Liver (tissue), 3 donors: ENCODE results near the gene GNE.

Source experiments
- CTCF ChIP-seq: fragments of 150-350 bp; IDR thresholded peaks from 2 replicates; pipeline ENCODE4 v1.5.1; 2017; ENCODE audit warnings: improper control_type of control experiment, low read depth, low read length; ENCODE audit not compliant: missing input control
- EGR1 ChIP-seq, 2 donors: IDR thresholded peaks; 2 replicates each; pipeline ENCODE4 v1.6.1; 2016 to 2018; ENCODE audit warnings: antibody characterized with exemption in 2 of 2, low read depth in 2 of 2
- GABPA ChIP-seq, 2 donors: IDR thresholded peaks in 1 of 2; conservative IDR thresholded peaks in 1 of 2; 2 replicates each; pipeline ENCODE4 v1.6.1; 2016; ENCODE audit warnings: antibody characterized with exemption in 2 of 2, mild to moderate bottlenecking in 1 of 2, moderate library complexity in 1 of 2
- SP1 ChIP-seq: IDR thresholded peaks from 2 replicates; pipeline ENCODE4 v1.6.1; 2018; ENCODE audit warnings: antibody characterized with exemption, mild to moderate bottlenecking
- YY1 ChIP-seq: IDR thresholded peaks from 2 replicates; pipeline ENCODE4 v1.6.1; 2016; ENCODE audit warnings: antibody characterized with exemption, mild to moderate bottlenecking
- donor health status: healthy.
- donor health status: healthy.

DNA sequence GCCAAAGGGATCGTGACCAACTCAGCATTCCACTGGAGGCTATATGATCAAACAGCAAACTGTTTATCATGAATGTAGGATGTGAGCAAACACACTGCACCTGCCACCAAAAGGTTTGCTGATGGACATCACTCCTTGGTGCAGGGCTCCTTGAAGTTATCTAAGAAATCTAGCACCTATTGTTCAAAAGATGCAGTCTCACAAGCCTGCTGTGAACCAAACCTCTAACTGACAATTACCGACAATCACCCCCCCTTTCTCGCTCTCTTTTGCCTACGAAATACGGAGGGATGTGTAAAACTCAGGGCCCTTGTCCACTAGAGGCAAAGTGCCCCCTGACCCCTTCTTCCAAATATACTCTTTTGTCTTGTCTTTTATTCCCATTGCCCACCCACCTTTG is 70.0 kb downstream of the GNE start:
- TF ChIP-seq CTCF = no peak
- TF ChIP-seq GABPA (IDR thresholded peaks at IDR 0.05 in 1 of 2, conservative IDR thresholded peaks at IDR 0.05 in 1 of 2) = no peak
- no peak for TF ChIP-seq SP1
- no peak for TF ChIP-seq YY1
- TF ChIP-seq EGR1 (IDR thresholded peaks at IDR 0.05; ENCODE audit: low read depth in 2 of 2) = no peak
